ENCODE results near the gene VSIG2.

VSIG2 gene

DNA sequence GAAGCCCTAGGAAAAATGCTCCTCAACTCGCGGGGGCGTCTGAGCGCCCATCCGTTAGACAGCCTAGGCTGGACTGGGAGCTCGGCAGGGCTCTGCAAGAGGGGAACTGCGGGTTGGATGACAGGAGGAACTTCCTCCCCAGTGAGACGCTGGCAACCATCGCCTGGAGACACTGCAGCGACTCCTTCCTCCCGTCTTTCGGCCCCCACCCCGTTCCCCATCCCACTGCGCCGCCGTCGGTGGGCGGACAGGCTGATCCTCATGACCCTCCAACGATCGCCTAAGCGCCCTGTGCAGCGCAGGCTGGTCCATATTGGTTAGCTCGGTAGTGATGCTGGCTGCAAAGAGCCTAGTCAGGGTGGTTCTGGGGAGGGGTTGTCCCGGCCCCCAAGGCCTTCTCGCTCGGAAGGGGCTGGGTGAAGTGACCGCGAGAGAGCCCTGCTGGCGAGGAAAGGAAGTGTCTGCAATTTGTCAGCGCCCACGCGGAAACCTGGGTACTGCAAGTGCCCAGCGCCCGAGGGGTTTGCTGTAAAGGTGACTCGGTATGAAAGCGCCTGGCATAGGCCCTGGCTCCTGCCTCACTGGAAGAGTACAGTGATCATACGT lies 11.7 kb downstream of the VSIG2 start (continued):
- TF ChIP-seq, protein P1, sequence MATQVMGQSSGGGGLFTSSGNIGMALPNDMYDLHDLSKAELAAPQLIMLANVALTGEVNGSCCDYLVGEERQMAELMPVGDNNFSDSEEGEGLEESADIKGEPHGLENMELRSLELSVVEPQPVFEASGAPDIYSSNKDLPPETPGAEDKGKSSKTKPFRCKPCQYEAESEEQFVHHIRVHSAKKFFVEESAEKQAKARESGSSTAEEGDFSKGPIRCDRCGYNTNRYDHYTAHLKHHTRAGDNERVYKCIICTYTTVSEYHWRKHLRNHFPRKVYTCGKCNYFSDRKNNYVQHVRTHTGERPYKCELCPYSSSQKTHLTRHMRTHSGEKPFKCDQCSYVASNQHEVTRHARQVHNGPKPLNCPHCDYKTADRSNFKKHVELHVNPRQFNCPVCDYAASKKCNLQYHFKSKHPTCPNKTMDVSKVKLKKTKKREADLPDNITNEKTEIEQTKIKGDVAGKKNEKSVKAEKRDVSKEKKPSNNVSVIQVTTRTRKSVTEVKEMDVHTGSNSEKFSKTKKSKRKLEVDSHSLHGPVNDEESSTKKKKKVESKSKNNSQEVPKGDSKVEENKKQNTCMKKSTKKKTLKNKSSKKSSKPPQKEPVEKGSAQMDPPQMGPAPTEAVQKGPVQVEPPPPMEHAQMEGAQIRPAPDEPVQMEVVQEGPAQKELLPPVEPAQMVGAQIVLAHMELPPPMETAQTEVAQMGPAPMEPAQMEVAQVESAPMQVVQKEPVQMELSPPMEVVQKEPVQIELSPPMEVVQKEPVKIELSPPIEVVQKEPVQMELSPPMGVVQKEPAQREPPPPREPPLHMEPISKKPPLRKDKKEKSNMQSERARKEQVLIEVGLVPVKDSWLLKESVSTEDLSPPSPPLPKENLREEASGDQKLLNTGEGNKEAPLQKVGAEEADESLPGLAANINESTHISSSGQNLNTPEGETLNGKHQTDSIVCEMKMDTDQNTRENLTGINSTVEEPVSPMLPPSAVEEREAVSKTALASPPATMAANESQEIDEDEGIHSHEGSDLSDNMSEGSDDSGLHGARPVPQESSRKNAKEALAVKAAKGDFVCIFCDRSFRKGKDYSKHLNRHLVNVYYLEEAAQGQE (tag by site-specific recombination; IDR thresholded peaks at IDR 0.05): 0 out of 2 replicates have a peak, but pooled peaks have one; percentile 9
- TF ChIP-seq OSR2 (tag by site-specific recombination; IDR thresholded peaks at IDR 0.05) (no peak), KLF8 (tag by site-specific recombination; IDR thresholded peaks at IDR 0.05) (peak; percentile 32; the same call in 1 of the 2 replicates), SP2 (tag by site-specific recombination; IDR thresholded peaks at IDR 0.05) (peak; percentile 33; the same call in 1 of the 2 replicates), EGR2 (tag by site-specific recombination; IDR thresholded peaks at IDR 0.05; ENCODE audit: low read depth) (peak; percentile 68), ZNF341 (tag by site-specific recombination; IDR thresholded peaks at IDR 0.05; ENCODE audit: low read depth) (peak; percentile 28; the same call in 1 of the 2 replicates), ZNF335 (tag by site-specific recombination; conservative IDR thresholded peaks at IDR 0.05) (peak; percentile 89), GLIS2 (tag by site-specific recombination; IDR thresholded peaks at IDR 0.05) (0 out of 2 replicates have a peak, but pooled peaks have one; percentile 50)
- TF ChIP-seq, protein P2, sequence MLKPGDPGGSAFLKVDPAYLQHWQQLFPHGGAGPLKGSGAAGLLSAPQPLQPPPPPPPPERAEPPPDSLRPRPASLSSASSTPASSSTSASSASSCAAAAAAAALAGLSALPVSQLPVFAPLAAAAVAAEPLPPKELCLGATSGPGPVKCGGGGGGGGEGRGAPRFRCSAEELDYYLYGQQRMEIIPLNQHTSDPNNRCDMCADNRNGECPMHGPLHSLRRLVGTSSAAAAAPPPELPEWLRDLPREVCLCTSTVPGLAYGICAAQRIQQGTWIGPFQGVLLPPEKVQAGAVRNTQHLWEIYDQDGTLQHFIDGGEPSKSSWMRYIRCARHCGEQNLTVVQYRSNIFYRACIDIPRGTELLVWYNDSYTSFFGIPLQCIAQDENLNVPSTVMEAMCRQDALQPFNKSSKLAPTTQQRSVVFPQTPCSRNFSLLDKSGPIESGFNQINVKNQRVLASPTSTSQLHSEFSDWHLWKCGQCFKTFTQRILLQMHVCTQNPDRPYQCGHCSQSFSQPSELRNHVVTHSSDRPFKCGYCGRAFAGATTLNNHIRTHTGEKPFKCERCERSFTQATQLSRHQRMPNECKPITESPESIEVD (tag by site-specific recombination; IDR thresholded peaks at IDR 0.05): no peak
- TF ChIP-seq, protein P3, sequence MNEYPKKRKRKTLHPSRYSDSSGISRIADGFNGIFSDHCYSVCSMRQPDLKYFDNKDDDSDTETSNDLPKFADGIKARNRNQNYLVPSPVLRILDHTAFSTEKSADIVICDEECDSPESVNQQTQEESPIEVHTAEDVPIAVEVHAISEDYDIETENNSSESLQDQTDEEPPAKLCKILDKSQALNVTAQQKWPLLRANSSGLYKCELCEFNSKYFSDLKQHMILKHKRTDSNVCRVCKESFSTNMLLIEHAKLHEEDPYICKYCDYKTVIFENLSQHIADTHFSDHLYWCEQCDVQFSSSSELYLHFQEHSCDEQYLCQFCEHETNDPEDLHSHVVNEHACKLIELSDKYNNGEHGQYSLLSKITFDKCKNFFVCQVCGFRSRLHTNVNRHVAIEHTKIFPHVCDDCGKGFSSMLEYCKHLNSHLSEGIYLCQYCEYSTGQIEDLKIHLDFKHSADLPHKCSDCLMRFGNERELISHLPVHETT (tag by site-specific recombination; IDR thresholded peaks at IDR 0.05): no peak
- TF ChIP-seq, protein P4, sequence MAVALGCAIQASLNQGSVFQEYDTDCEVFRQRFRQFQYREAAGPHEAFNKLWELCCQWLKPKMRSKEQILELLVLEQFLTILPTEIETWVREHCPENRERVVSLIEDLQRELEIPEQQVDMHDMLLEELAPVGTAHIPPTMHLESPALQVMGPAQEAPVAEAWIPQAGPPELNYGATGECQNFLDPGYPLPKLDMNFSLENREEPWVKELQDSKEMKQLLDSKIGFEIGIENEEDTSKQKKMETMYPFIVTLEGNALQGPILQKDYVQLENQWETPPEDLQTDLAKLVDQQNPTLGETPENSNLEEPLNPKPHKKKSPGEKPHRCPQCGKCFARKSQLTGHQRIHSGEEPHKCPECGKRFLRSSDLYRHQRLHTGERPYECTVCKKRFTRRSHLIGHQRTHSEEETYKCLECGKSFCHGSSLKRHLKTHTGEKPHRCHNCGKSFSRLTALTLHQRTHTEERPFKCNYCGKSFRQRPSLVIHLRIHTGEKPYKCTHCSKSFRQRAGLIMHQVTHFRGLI (tag by site-specific recombination; IDR thresholded peaks at IDR 0.05): 0 out of 2 replicates have a peak, but pooled peaks have one; percentile 28
- TF ChIP-seq, protein P5, sequence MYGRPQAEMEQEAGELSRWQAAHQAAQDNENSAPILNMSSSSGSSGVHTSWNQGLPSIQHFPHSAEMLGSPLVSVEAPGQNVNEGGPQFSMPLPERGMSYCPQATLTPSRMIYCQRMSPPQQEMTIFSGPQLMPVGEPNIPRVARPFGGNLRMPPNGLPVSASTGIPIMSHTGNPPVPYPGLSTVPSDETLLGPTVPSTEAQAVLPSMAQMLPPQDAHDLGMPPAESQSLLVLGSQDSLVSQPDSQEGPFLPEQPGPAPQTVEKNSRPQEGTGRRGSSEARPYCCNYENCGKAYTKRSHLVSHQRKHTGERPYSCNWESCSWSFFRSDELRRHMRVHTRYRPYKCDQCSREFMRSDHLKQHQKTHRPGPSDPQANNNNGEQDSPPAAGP (tag by site-specific recombination; IDR thresholded peaks at IDR 0.05): peak; percentile 14; the same call in 1 of the 2 replicates

DNA sequence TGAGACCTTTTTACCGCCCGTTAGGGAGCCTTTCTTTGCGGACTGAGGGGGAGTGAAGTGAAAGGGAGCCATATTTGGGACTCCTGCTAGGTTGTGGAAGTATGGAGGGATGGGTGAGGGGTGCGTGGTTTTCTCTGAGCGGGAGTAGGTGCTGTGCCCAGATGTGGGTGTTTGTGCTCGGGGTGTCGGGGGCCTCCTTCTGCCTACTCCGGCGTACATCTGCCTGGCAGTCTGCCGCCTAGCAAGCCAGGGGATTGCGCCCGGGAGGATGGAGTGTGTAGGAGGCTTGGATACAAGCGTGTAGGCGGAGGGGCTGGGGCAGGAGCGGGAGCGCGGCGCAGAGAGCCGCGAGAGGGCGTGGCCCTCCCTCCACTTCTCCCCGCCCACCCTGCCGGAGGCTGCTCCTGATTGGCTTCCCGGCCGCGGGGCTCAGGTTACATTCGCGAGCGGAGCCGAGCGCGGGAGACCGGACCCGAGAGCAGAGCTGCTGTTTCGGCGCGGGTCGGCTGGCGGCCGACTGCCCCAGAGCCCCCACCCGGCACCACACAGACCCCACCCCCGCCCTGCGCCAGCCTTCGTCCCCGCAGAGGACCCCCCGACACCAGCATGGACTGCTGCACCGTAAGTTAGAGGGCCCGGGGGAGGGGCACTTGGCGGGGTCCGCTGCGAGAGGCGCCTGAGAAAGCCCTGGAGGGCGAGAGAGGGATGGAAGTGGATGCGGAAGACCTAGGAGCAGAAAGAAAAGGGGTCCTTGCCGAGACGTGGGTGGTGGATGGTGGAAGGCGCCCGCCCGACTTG lies 12.4 kb downstream of the VSIG2 start, which contains the start of gene NRGN:
TSS of gene NRGN (plus strand) at position 464 of the 798 bp plus-strand sequence. CDS start at position 607, 143 bp downstream.
- POLR2A ChIA-PET: interaction anchor here (0.7 to 1.4 kb wide), 7 partner anchors 13 to 117 kb away, joined by 3 to 9 read pairs (median 4); partner anchors contain the start of genes SIAE, SPA17, TBRG1 and VSIG2
- H3K36me3 ChIP-seq (ENCODE audit: control insufficient read depth in 2 of 2, insufficient read depth in 1 of 2, low read length in 2 of 2): no peaks in the 10 kb centered on the region
- CTCF ChIA-PET: interaction anchor here (0.5 to 1.4 kb wide), 8 partner anchors 8 to 1059 kb away, joined by 3 read pairs; no protein-coding TSS in a partner anchor
- H3K4me3 ChIP-seq (ENCODE audit: low read depth, low read length): peak within 1 kb of the TSS; percentile 59
- no peaks in the 10 kb centered on the region; the same call in 1 of the 2 replicates for H3K4me1 ChIP-seq (ENCODE audit: control insufficient read depth, insufficient read depth, low read length)
- no peak within 1 kb of the TSS for H3K27ac ChIP-seq (ENCODE audit: extremely low read depth, low read depth, low read length)
- H3K9me3 ChIP-seq (ENCODE audit: control insufficient read depth, insufficient read depth, low read depth, low read length): no peaks in the 10 kb centered on the region
- TF ChIP-seq HOXD13 (CRISPR knock-in tag; IDR thresholded peaks at IDR 0.05; ENCODE audit: borderline replicate concordance): no peak
- no peak for TF ChIP-seq ZNF16 (tag by site-specific recombination; IDR thresholded peaks at IDR 0.05; ENCODE audit: low read depth)
- no peak for TF ChIP-seq ZNF354C (tag by site-specific recombination; IDR thresholded peaks at IDR 0.05; ENCODE audit: borderline replicate concordance, low read depth)
- no peak for TF ChIP-seq ZNF211 (tag by site-specific recombination; IDR thresholded peaks at IDR 0.05; ENCODE audit: low read depth)
- TF ChIP-seq, protein P6, sequence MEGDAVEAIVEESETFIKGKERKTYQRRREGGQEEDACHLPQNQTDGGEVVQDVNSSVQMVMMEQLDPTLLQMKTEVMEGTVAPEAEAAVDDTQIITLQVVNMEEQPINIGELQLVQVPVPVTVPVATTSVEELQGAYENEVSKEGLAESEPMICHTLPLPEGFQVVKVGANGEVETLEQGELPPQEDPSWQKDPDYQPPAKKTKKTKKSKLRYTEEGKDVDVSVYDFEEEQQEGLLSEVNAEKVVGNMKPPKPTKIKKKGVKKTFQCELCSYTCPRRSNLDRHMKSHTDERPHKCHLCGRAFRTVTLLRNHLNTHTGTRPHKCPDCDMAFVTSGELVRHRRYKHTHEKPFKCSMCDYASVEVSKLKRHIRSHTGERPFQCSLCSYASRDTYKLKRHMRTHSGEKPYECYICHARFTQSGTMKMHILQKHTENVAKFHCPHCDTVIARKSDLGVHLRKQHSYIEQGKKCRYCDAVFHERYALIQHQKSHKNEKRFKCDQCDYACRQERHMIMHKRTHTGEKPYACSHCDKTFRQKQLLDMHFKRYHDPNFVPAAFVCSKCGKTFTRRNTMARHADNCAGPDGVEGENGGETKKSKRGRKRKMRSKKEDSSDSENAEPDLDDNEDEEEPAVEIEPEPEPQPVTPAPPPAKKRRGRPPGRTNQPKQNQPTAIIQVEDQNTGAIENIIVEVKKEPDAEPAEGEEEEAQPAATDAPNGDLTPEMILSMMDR (tag by site-specific recombination; IDR thresholded peaks at IDR 0.05): no peak
- TF ChIP-seq ZNF785 (tag by site-specific recombination; IDR thresholded peaks at IDR 0.05): no peak
- TF ChIP-seq, protein P7, sequence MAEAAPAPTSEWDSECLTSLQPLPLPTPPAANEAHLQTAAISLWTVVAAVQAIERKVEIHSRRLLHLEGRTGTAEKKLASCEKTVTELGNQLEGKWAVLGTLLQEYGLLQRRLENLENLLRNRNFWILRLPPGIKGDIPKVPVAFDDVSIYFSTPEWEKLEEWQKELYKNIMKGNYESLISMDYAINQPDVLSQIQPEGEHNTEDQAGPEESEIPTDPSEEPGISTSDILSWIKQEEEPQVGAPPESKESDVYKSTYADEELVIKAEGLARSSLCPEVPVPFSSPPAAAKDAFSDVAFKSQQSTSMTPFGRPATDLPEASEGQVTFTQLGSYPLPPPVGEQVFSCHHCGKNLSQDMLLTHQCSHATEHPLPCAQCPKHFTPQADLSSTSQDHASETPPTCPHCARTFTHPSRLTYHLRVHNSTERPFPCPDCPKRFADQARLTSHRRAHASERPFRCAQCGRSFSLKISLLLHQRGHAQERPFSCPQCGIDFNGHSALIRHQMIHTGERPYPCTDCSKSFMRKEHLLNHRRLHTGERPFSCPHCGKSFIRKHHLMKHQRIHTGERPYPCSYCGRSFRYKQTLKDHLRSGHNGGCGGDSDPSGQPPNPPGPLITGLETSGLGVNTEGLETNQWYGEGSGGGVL (tag by site-specific recombination; IDR thresholded peaks at IDR 0.05): no peak
- TF ChIP-seq ZBTB17 (tag by site-specific recombination; IDR thresholded peaks at IDR 0.05): no peak
- TF ChIP-seq REPIN1 (tag by site-specific recombination; IDR thresholded peaks at IDR 0.05; ENCODE audit: low read depth): no peak
